DMS 273 (cell line): ENCODE results near the gene ARSD.
"Not testable (repeated sequence)": the region's sequence is repeated elsewhere in the genome, so short reads cannot be mapped to it uniquely, and the experiment has no call there.

Source experiments
- DNase-seq: peaks from one replicate; lab custom pipeline; 2025; ENCODE audit not compliant: unreplicated experiment; lab: John Stamatoyannopoulos, UW

Gene ARSD

GRCh38 chrX:2928583-2929434, at the start of gene ARSD:
TSS of gene ARSD (minus strand) at chrX:2929339. CDS start at chrX:2929275, 64 bp downstream.
- DNase-seq, result peak; percentile 85

- DNase-seq, result not testable (repeated sequence)
Observed at GRCh38 chrX:2978639-2979038, 49.5 kb upstream of the ARSD start.

- no peak for DNase-seq
Observed at GRCh38 chrX:2974961-2975360, 45.8 kb upstream of the ARSD start.

GRCh38 chrX:2972391-2972790, 43.3 kb upstream of the ARSD start:
- DNase-seq, result no peak

GRCh38 chrX:2969021-2969420, 39.9 kb upstream of the ARSD start:
- DNase-seq, result no peak

- peak; percentile 57 for DNase-seq
Observed at GRCh38 chrX:2967998-2968909, 39.1 kb upstream of the ARSD start.

- DNase-seq, result no peak
Observed at GRCh38 chrX:2967584-2967983, 38.4 kb upstream of the ARSD start.

- DNase-seq, result no peak
Observed at GRCh38 chrX:2967012-2967411, 37.9 kb upstream of the ARSD start.

- no peak for DNase-seq
Observed at GRCh38 chrX:2965965-2966364, 36.8 kb upstream of the ARSD start.

- DNase-seq, result not testable (repeated sequence)
Observed at GRCh38 chrX:2963992-2964794, 35.1 kb upstream of the ARSD start.

- not testable (repeated sequence) for DNase-seq
Observed at GRCh38 chrX:2963449-2963848, 34.3 kb upstream of the ARSD start.

- DNase-seq, result no peak
Observed at GRCh38 chrX:2962381-2962780, 33.2 kb upstream of the ARSD start.

GRCh38 chrX:2960861-2961515, 31.8 kb upstream of the ARSD start:
- DNase-seq, result no peak

GRCh38 chrX:2958199-2958598, 29.1 kb upstream of the ARSD start:
- no peak for DNase-seq

- no peak for DNase-seq
Observed at GRCh38 chrX:2955838-2956237, 26.7 kb upstream of the ARSD start.

- no peak for DNase-seq
Observed at GRCh38 chrX:2955281-2955680, 26.1 kb upstream of the ARSD start.

- DNase-seq, result no peak
Observed at GRCh38 chrX:2954541-2954940, 25.4 kb upstream of the ARSD start.

GRCh38 chrX:2937942-2938341, 8.8 kb upstream of the ARSD start:
- DNase-seq, result not testable (repeated sequence)

GRCh38 chrX:2934715-2935710, 5.9 kb upstream of the ARSD start:
- DNase-seq, result no peak
